ENCODE measurements around the gene NELFA. TPM values are rescaled to one million over a fixed set of nuclear protein-coding genes. Genes with fewer than 3 reads are reported as not detected.

NELFA gene
- total RNA-seq, 1 experiment from 2014 or later = 58.3 TPM

DNA sequence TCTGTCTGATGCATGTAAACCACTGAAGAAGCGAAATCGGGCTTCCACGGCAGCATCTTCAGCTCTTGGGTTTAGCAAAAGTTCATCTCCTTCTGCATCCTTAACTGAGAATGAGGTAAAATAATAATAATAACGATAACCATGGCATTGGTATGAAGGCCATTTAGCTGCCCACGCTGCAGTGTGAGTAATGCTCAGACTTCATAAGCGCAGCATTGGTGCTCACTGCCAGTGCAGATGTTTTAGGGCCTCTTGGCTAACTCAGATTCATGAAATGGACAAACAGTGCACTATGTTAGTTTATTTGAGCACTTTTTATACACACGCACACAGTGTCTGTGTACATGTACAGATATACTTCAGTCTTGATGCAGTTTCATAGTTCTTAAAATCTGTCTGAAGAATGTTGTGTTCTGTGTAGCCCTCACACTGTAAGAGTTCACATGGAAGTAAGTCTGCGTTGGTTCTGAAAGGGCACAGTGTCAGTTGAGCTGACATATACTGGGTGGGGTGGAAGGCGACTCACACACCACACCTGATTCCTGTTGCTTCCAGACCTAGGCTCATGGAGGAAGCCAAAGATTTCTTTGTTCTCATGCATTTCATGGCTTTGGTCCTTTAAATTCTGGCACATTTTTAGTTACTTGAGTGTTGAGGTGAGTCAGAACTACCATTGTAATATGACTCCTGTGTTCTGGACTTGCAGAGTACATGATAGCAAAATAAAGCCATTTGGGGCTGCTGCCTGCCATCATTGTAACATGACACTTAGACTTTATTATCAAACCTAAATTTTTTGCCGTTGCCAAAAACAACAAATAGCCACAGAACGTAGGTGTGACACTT lies 68.9 kb downstream of the NELFA start:
- DNase-seq (ENCODE audit: low spot score) = peak; percentile 17
- peaks cover 3% of the 10 kb centered on the region for H3K4me1 ChIP-seq (ENCODE audit: insufficient read depth, low read length, poor library complexity, severe bottlenecking)
- peaks cover 94% of the 10 kb centered on the region for H3K36me3 ChIP-seq (ENCODE audit: insufficient read depth, low read length, poor library complexity, severe bottlenecking)
- no peak overlapping the region for H3K4me3 ChIP-seq (ENCODE audit: low read depth, low read length, poor library complexity, severe bottlenecking)
- no peaks in the 10 kb centered on the region for H3K9me3 ChIP-seq (ENCODE audit: low read depth, low read length, poor library complexity, severe bottlenecking)
- ChIA-PET CTCF (no interaction called here), POLR2A (ENCODE audit: low non-redundant PET) (no interaction called here)
- intact Hi-C loops (cut with micrococcal nuclease; ENCODE audit: unreplicated experiment) = no loop called here
- no peaks in the 10 kb centered on the region for H3K27me3 ChIP-seq (replicated peaks; ENCODE audit: insufficient read depth, low read depth, low read length, poor library complexity)
- no TSS peak for BruUV-seq (replicated peaks)
- no peak overlapping the region for H3K27ac ChIP-seq (ENCODE audit: low read depth, low read length, poor library complexity, severe bottlenecking)
- TF ChIP-seq EZH2 (IDR thresholded peaks at IDR 0.05; ENCODE audit: borderline replicate concordance, low read depth, low read length, poor library complexity, severe bottlenecking) = no peak
- TF ChIP-seq, protein P1, sequence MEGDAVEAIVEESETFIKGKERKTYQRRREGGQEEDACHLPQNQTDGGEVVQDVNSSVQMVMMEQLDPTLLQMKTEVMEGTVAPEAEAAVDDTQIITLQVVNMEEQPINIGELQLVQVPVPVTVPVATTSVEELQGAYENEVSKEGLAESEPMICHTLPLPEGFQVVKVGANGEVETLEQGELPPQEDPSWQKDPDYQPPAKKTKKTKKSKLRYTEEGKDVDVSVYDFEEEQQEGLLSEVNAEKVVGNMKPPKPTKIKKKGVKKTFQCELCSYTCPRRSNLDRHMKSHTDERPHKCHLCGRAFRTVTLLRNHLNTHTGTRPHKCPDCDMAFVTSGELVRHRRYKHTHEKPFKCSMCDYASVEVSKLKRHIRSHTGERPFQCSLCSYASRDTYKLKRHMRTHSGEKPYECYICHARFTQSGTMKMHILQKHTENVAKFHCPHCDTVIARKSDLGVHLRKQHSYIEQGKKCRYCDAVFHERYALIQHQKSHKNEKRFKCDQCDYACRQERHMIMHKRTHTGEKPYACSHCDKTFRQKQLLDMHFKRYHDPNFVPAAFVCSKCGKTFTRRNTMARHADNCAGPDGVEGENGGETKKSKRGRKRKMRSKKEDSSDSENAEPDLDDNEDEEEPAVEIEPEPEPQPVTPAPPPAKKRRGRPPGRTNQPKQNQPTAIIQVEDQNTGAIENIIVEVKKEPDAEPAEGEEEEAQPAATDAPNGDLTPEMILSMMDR (conservative IDR thresholded peaks at IDR 0.05; ENCODE audit: low read depth, low read length) = no peak

DNA sequence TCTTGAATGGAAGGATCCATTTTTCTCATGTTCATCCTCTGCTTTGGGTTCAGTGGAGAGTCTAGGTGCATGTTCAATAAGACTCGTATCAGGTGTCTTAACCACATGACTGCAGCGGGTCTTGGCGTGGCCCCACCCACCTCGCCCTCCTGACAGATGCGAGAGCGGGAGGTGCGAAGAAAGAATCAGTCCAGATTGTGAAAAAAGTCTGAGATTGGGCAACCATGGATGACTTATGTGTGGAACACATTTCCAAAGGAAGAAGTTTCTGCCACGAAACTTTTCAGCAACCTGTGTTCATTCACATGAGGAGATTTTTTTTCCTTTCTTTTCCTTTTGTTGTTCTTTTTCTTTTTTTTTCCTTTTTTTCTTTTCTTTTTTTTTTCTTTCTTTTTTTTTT lies 70.7 kb downstream of the NELFA start:
- CTCF ChIA-PET = no interaction called here
- BruUV-seq (replicated peaks) = no TSS peak

DNA sequence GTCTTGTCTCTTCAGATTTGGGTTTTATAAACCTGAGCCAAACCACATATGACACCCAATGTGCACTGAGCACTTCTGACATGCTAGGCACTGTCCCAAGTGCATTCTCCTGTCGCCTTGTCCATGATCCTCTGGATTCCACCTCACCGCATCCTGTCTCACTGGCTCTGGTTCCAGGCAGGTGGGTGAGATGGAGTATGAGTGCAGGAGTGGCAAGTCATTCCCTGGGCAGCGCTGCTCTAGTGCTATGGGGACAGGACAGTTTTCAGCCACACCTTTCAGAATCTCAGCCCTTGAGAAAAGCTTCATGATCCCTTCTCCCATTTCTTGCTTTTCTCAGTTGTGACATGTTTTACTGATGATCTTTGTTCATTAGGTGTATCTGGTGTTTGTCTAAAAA lies 71.2 kb downstream of the NELFA start:
- TF ChIP-seq EZH2 (IDR thresholded peaks at IDR 0.05; ENCODE audit: borderline replicate concordance, low read depth, low read length, poor library complexity, severe bottlenecking) = no peak
- TF ChIP-seq, protein P1 (conservative IDR thresholded peaks at IDR 0.05; ENCODE audit: low read depth, low read length) = no peak
- DNase-seq (ENCODE audit: low spot score) = no peak
- Histone ChIP-seq H3K9me3 (ENCODE audit: low read depth, low read length, poor library complexity, severe bottlenecking) (no peaks in the 10 kb centered on the region), H3K4me1 (ENCODE audit: insufficient read depth, low read length, poor library complexity, severe bottlenecking) (peaks cover 3% of the 10 kb centered on the region), H3K4me3 (ENCODE audit: low read depth, low read length, poor library complexity, severe bottlenecking) (no peak overlapping the region), H3K27me3 (replicated peaks; ENCODE audit: insufficient read depth, low read depth, low read length, poor library complexity) (no peaks in the 10 kb centered on the region), H3K27ac (ENCODE audit: low read depth, low read length, poor library complexity, severe bottlenecking) (no peak overlapping the region), H3K36me3 (ENCODE audit: insufficient read depth, low read length, poor library complexity, severe bottlenecking) (peaks cover 84% of the 10 kb centered on the region)
- CTCF ChIA-PET = no interaction called here
- POLR2A ChIA-PET (ENCODE audit: low non-redundant PET) = no interaction called here
- intact Hi-C loops (cut with micrococcal nuclease; ENCODE audit: unreplicated experiment) = no loop called here
- no TSS peak for BruUV-seq (replicated peaks)

More for the DNA sequence above, 70.7 kb downstream of the NELFA start:
- intact Hi-C loops (cut with micrococcal nuclease; ENCODE audit: unreplicated experiment) = no loop called here
- H3K27ac ChIP-seq (ENCODE audit: low read depth, low read length, poor library complexity, severe bottlenecking) = no peak overlapping the region
- no peaks in the 10 kb centered on the region for H3K27me3 ChIP-seq (replicated peaks; ENCODE audit: insufficient read depth, low read depth, low read length, poor library complexity)
- no peak overlapping the region for H3K4me3 ChIP-seq (ENCODE audit: low read depth, low read length, poor library complexity, severe bottlenecking)
- H3K4me1 ChIP-seq (ENCODE audit: insufficient read depth, low read length, poor library complexity, severe bottlenecking) = peaks cover 3% of the 10 kb centered on the region
- H3K36me3 ChIP-seq (ENCODE audit: insufficient read depth, low read length, poor library complexity, severe bottlenecking) = peaks cover 84% of the 10 kb centered on the region
- TF ChIP-seq, protein P1 (conservative IDR thresholded peaks at IDR 0.05; ENCODE audit: low read depth, low read length) = no peak
- TF ChIP-seq EZH2 (IDR thresholded peaks at IDR 0.05; ENCODE audit: borderline replicate concordance, low read depth, low read length, poor library complexity, severe bottlenecking) = no peak
- DNase-seq (ENCODE audit: low spot score) = no peak
- H3K9me3 ChIP-seq (ENCODE audit: low read depth, low read length, poor library complexity, severe bottlenecking) = no peaks in the 10 kb centered on the region
- POLR2A ChIA-PET (ENCODE audit: low non-redundant PET) = no interaction called here
